ENCODE measurements around the gene SYNE1.

SYNE1 gene

GRCh38 chr6:152087701-152088100 is 549.5 kb downstream of the SYNE1 start:
- Histone ChIP-seq H3K36me3 (ENCODE audit: control insufficient read depth, insufficient read depth, low read length) (no peaks in the 10 kb centered on the region), H3K27me3 (ENCODE audit: control insufficient read depth, insufficient read depth, low read length) (no peaks in the 10 kb centered on the region), H3K27ac (no peak overlapping the region), H3K79me2 (no peaks in the 10 kb centered on the region), H3K4me3 (ENCODE audit: low read depth, low read length) (no peak overlapping the region), H3K4me1 (no peaks in the 10 kb centered on the region), H2AFZ (no peak overlapping the region), H3K9me3 (ENCODE audit: control insufficient read depth, low read length) (no peaks in the 10 kb centered on the region), H3K4me2 (ENCODE audit: low read length) (no peak overlapping the region), H3K9ac (no peak overlapping the region)
- TF ChIP-seq CTCF (IDR thresholded peaks at IDR 0.05): no peak

GRCh38 chr6:152087096-152087495 is 550.1 kb downstream of the SYNE1 start:
- Histone ChIP-seq H3K79me2 (no peaks in the 10 kb centered on the region), H3K27ac (no peak overlapping the region), H3K4me2 (ENCODE audit: low read length) (no peak overlapping the region), H3K27me3 (ENCODE audit: control insufficient read depth, insufficient read depth, low read length) (no peaks in the 10 kb centered on the region), H3K4me3 (ENCODE audit: low read depth, low read length) (no peak overlapping the region), H3K36me3 (ENCODE audit: control insufficient read depth, insufficient read depth, low read length) (no peaks in the 10 kb centered on the region), H3K9me3 (ENCODE audit: control insufficient read depth, low read length) (no peaks in the 10 kb centered on the region), H2AFZ (no peak overlapping the region), H3K4me1 (no peaks in the 10 kb centered on the region), H3K9ac (no peak overlapping the region)
- no peak for TF ChIP-seq CTCF (IDR thresholded peaks at IDR 0.05)

DNA sequence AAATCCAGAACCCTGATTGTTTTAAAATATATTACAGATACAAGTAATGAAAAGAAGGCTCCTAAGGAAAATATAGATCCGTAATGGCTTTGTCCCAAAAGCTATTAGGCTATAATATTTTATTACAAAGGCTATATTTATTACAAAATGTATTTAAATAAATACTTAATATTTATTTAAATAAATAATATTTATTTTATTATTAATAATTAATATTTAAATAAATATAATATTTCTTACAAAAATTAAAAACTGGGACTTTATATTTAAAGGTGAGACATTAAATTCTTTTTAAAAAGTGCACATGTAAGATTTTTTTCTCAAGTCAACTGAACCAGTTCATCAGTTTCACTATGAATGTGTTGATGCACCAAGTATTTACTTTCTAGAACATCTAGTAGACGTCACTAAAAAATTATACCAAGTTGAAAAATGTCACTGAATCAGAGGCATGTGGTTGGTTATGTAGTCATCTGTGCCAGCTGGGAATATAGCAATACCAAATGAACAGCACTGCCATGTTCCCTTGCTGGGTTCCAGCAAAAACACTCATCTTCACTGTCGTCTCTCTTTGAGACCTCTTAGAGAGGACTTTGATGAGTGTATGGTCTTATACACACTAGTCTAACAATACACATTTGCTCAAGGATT is 550.8 kb downstream of the SYNE1 start:
- Histone ChIP-seq H3K9ac (no peak overlapping the region), H3K4me1 (no peaks in the 10 kb centered on the region), H3K27me3 (ENCODE audit: control insufficient read depth, insufficient read depth, low read length) (no peaks in the 10 kb centered on the region), H3K36me3 (ENCODE audit: control insufficient read depth, insufficient read depth, low read length) (no peaks in the 10 kb centered on the region), H3K4me2 (ENCODE audit: low read length) (no peak overlapping the region), H3K27ac (no peak overlapping the region), H2AFZ (no peak overlapping the region), H3K4me3 (ENCODE audit: low read depth, low read length) (no peak overlapping the region), H3K79me2 (no peaks in the 10 kb centered on the region), H3K9me3 (ENCODE audit: control insufficient read depth, low read length) (no peaks in the 10 kb centered on the region)
- no peak for TF ChIP-seq CTCF (IDR thresholded peaks at IDR 0.05)

DNA sequence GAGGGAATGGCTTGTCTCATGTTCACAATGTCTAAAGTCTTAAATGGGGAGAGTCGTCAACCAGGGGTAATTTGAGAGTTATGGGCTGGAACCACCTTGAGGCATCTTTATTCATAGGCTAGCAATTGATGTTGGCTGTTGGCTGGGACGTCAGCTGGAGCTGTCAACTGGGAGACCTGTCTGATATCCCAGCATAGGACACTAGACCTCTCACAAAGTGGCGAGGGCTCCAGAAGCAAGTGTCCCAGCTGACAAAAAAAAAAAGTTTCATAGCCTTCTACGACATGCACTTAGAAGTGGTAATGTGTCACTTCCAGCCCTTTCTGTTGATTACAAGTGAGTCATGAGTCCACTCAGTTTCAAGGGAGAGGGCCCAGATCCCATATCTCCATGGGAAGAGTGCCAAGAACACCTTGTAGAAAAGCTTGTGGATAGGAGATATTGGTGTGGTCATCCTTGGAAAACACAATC is 551.7 kb downstream of the SYNE1 start:
- no peaks in the 10 kb centered on the region for H3K9me3 ChIP-seq (ENCODE audit: control insufficient read depth, low read length)
- no peaks in the 10 kb centered on the region for H3K36me3 ChIP-seq (ENCODE audit: control insufficient read depth, insufficient read depth, low read length)
- H3K27me3 ChIP-seq (ENCODE audit: control insufficient read depth, insufficient read depth, low read length): no peaks in the 10 kb centered on the region
- H3K4me3 ChIP-seq (ENCODE audit: low read depth, low read length): no peak overlapping the region
- no peaks in the 10 kb centered on the region for H3K4me1 ChIP-seq
- TF ChIP-seq CTCF (IDR thresholded peaks at IDR 0.05): no peak
- no peak overlapping the region for H3K4me2 ChIP-seq (ENCODE audit: low read length)
- no peak overlapping the region for H2AFZ ChIP-seq
- no peaks in the 10 kb centered on the region for H3K79me2 ChIP-seq
- no peak overlapping the region for H3K27ac ChIP-seq
- no peak overlapping the region for H3K9ac ChIP-seq

GRCh38 chr6:152078804-152079203 is 558.4 kb downstream of the SYNE1 start:
- H3K79me2 ChIP-seq: no peaks in the 10 kb centered on the region
- no peak overlapping the region for H3K9ac ChIP-seq
- H3K4me2 ChIP-seq (ENCODE audit: low read length): no peak overlapping the region
- H3K27me3 ChIP-seq (ENCODE audit: control insufficient read depth, insufficient read depth, low read length): peaks cover 2% of the 10 kb centered on the region
- no peak overlapping the region for H2AFZ ChIP-seq
- no peak for TF ChIP-seq CTCF (IDR thresholded peaks at IDR 0.05)
- H3K4me3 ChIP-seq (ENCODE audit: low read depth, low read length): no peak overlapping the region
- H3K36me3 ChIP-seq (ENCODE audit: control insufficient read depth, insufficient read depth, low read length): no peaks in the 10 kb centered on the region
- H3K27ac ChIP-seq: no peak overlapping the region
- peaks cover 2% of the 10 kb centered on the region for H3K9me3 ChIP-seq (ENCODE audit: control insufficient read depth, low read length)
- H3K4me1 ChIP-seq: no peaks in the 10 kb centered on the region
